GM18870 (cell line): ENCODE results near the gene SCYGR1.
"Not testable (repeated sequence)": the region's sequence is repeated elsewhere in the genome, so short reads cannot be mapped to it uniquely, and the experiment has no call there.

ENCODE experiments used
- ATAC-seq: cut with Tn5 transposase; IDR thresholded peaks from one replicate; pipeline ENCODE4 v1.9.1; 2021; ENCODE audit warnings: moderate library complexity; ENCODE audit not compliant: unreplicated experiment

Gene SCYGR1

DNA sequence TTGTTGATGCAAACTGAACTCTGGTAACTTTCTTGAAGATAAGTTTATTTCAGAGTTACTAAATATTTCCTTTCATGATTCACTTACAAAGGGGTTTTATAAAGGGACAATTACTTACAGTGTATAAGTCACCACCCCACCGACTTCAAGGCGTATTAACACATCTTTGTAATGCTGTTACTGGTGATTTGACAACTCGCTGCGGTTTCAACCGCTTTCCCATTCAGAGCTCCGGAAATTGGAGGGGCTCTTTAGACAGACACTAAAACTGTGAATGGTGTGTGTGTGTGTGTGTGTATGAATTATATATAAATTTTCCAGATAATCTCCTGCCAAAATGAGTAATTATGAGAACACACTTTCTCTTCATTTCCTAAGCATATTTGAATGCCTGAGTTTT, 13.6 kb downstream of the SCYGR1 start:
- no peak for ATAC-seq

GRCh38 chr2:227373389-227373788, 14.4 kb downstream of the SCYGR1 start:
- ATAC-seq = no peak

- ATAC-seq = no peak
Observed at GRCh38 chr2:227370791-227371312, 16.9 kb downstream of the SCYGR1 start.

DNA sequence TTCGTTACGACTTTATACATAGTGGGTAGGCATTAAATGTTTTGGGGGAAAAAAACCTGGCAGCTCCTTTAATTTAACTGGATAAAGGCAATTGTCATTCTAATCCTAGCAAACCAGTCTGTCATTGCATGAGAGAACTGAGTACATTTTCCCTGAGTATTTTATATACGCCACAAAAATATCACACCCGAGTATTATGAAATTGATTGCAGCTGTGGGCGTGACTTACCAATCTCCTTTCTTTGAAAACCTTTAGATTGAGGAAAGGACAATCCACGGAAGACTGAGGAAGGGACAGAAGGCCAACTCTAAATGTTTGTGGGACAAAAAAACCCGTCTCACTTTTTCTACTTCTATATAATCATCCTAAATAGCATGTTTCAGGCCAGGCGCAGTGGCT, 17.7 kb downstream of the SCYGR1 start:
- ATAC-seq = no peak

DNA sequence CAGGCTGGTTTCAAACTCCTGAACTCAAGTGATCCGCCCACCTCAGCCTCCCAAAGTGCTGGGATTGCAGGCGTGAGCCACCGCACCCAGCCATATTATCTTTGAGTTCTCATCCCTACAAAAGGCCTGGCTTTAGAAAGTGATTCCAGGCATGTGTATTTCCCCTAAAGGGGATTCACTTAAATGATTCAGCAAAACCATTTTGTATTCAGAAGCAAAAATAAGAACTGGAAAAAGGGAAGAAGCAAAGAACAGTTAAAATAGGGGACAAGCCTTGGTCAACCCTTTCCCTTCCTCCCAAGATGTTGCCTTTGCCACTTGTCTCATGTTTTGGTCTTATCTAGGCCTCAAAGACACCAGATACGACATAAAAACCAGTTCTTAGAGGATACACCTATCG, 19.2 kb downstream of the SCYGR1 start:
- no peak for ATAC-seq

DNA sequence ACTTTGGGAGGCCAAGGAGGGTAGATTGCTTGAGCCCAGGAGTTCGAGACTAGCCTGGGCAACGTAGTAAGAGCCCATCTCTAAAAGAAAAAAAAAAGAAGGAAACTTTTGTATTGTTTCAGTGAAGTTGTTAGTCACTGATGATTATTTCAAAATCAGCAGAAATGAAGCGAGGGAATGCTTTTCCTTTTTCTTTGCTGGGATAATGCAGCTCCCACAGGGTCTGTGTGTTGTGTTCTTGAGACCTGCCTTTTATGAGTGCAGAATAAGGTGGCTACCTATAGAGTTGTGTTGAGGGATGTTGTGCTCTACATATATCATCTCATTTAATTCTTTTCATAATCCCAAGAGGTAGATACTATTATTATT, 20.3 kb downstream of the SCYGR1 start:
- no peak for ATAC-seq

DNA sequence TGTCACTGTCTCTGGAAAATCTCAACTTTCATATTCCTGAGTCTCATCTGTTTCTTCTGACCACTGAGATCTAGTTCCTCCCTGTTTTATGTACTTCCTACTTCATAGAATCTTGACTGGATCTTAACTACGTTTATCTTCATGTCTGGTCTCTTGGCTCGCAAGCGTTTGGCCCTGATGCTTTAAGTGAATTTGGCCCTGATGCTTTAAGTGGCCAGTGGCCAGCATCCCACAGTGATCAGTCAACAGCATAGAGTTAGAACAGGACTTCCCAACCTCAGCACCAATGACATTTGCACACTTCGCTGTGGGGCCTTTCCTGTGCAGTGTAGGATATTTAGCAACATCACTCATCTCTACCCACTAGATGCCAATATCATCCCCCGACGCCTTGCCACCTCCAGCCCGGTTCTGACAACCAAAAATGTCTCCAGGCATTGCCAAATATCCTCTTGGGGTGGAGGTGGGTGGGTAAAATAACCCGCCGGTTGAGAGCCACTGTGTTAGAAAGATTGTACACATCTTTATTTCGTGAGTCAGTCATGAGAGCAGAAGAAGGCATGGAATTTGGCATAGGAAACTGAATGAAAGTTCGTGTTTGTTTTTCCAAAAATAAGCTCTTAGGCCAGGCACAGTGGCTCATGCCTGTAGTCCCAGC, 20.9 kb downstream of the SCYGR1 start:
- ATAC-seq = no peak

GRCh38 chr2:227365833-227366232, 21.9 kb downstream of the SCYGR1 start:
- ATAC-seq = no peak

GRCh38 chr2:227364585-227365263, 23.0 kb downstream of the SCYGR1 start:
- not testable (repeated sequence) for ATAC-seq

DNA sequence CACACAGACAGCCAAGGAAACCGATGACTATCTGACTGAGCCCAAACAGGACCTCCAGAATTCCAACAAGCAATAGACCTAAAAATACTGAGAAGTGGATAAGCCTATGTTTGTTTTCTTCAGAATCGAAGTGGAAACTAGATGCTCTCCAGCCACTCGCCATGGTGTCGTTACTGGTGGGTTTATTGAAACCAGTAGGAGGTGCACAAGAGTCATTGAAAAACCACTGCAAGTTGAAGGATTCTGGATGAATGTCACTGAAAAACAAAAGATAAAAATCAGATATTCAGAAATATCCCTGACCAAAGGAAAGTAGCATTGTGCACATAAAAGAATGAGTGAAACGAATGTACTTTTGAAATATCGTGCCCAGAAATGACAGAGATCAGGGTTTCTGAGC, 24.0 kb downstream of the SCYGR1 start:
- no peak for ATAC-seq

GRCh38 chr2:227360351-227360750, 27.4 kb downstream of the SCYGR1 start:
- ATAC-seq = no peak

GRCh38 chr2:227351639-227352038, 36.1 kb downstream of the SCYGR1 start:
- ATAC-seq = peak; percentile 86

GRCh38 chr2:227349989-227350612, 37.6 kb downstream of the SCYGR1 start:
- ATAC-seq = no peak

DNA sequence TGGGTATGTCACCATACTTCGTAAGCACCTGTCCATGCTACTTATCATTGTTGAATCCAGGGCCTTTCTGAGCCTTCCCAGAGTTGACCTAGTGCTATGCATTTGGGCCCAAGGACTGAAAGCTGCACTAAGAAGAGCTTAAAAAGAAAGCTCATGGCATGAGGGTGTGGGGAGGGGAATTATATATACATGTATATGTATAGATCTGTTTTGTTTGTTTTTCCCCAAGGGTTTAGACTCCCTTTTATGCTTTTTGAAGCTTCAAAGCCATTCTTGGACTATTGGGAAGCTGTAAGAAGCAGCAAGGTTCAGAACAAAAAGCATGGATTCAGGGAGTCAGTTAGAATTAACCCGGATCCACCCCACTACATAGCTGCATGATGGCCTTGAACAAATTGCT, 39.4 kb downstream of the SCYGR1 start:
- no peak for ATAC-seq

DNA sequence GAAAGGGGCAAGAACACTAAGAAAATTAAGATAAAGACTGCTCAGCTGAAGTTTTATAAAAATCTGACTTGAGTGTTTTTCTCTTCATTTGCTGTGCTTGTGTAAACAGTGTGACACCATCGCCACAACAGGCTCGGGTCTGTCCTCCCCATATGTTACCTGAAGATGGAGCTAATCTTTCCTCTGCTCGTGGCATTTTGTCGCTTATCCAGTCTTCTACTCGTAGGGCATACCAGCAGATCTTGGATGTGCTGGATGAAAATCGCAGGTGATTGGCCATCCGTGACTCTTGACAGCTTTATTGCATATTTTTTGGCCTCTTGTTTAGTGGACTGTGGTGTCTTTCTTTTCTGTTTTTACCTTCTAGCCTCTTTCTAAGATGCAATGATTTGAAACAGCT, 40.6 kb downstream of the SCYGR1 start:
- ATAC-seq = no peak

DNA sequence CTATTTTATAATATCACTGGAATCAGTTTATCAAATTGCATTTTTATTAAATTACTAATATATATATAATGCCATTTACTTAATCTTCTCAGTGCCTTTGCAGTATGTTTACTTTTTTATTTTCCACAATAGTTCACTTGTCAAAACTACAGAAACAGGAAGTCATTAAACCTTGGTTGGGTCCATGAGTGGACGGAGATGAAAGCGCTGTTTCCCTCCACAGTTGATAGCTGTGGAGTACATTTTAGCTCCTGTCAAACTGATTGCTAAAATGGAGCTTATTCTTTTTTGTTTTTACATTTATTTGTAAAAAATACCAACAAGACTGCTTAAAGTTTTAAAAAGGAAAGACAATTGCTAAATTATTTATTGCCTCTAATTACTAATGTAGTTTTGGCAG, 43.5 kb downstream of the SCYGR1 start:
- ATAC-seq = no peak

- no peak for ATAC-seq
Observed at GRCh38 chr2:227341553-227341952, 46.2 kb downstream of the SCYGR1 start.

GRCh38 chr2:227340106-227340505, 47.6 kb downstream of the SCYGR1 start:
- ATAC-seq = no peak

DNA sequence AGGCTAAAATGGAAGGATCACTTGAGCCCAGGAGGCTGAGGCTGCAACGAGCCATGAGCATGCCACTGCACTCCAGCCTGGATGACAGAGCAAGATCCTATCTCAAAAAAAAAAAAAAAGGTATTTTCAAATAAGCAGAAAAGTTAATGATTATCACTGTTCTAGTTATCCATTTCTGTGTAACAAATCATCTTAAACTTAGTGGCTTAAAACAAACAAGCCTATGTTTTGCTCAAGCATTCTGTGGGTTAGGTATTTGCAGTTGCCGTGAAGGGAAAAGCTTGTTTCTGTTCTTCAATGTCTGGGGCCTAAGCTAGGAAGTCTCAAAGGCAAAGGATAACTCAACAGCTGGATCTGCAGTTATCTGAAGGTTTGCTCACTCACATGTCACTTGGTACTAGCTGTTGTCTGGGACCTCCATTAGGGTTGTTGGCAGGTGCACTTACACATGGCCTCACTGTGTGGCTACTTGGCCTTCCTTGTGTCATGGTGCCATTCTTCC, 48.6 kb downstream of the SCYGR1 start:
- no peak for ATAC-seq
